HepG2 (cell line): ENCODE results near the gene PDE3B. TPM values are rescaled to one million over a fixed set of nuclear protein-coding genes. Genes with fewer than 3 reads are reported as not detected.

Experiments used
- ATAC-seq: fragments of 200-7000 bp; cut with Tn5 transposase; 3 replicates; pipeline ENCODE4 v1.9.1; 2020; ENCODE audit warnings: mild to moderate bottlenecking, moderate library complexity
- BruUV-seq: library from RNA; stranded (reverse); fragments of 400-500 nt; replicated peaks from 2 replicates; lab custom pipeline; 2021; lab: Mats Ljungman, UMichigan
- CTCF ChIA-PET: fragments of 300-600 bp; formaldehyde crosslinking; extraction: SDS; loops from one replicate; lab custom pipeline; 2021; ENCODE audit warnings: low total read pairs, inconsistent platforms, low intra/inter-chr PET ratio; lab: Yijun Ruan, JAX
- POLR2A ChIA-PET: fragments of 350-600 bp; sonication (Branson Sonifier 250); formaldehyde crosslinking; loops from one replicate; lab custom pipeline; 2020; ENCODE audit warnings: antibody characterized with exemption, inconsistent platforms; lab: Yijun Ruan, JAX
- DNase-seq: peaks from one replicate; pipeline ENCODE4 v3.0.0-alpha.2; 2015; ENCODE audit warnings: low spot score
- FAIRE-seq: peaks from 3 replicates; lab custom pipeline; 2011; peaks lifted over from hg19 to GRCh38; lab: Jason Lieb, UNC
- H2AFZ ChIP-seq: one replicate; pipeline ENCODE4 v1.6.1; 2011; ENCODE audit warnings: low read length, inconsistent platforms
- H3K27ac ChIP-seq: fragments of 300-600 bp; 3 replicates; pipeline ENCODE4 v1.8.0; 2011; ENCODE audit warnings: mixed run types, mild to moderate bottlenecking, mixed read lengths, low read length, inconsistent platforms; ENCODE audit not compliant: insufficient read depth; ENCODE audit errors: extremely low read length
- H3K27me3 ChIP-seq, 2 experiments: fragments of 200-600 bp in 1 of 2; 2 replicates in 1 of 2; 3 replicates in 1 of 2; pipeline versions ENCODE4 v1.6.0 to v1.8.0; 2011; ENCODE audit warnings: low read length in 2 of 2, mild to moderate bottlenecking in 2 of 2, moderate library complexity in 2 of 2, inconsistent platforms in 1 of 2; ENCODE audit not compliant: insufficient read depth in 2 of 2, control insufficient read depth in 1 of 2
- H3K36me3 ChIP-seq, 2 experiments: fragments of 200-600 bp in 1 of 2; replicated peaks in 1 of 2; 2 replicates in 1 of 2; 3 replicates in 1 of 2; pipeline versions ENCODE4 v1.5.1 to v1.8.0; 2011; ENCODE audit warnings: low read length in 2 of 2, inconsistent platforms in 1 of 2; ENCODE audit not compliant: insufficient read depth in 2 of 2, control insufficient read depth in 1 of 2
- H3K4me1 ChIP-seq: 2 replicates; pipeline ENCODE4 v1.5.1; 2012; ENCODE audit warnings: low read length, inconsistent platforms; ENCODE audit not compliant: insufficient read depth
- H3K4me2 ChIP-seq: 2 replicates; pipeline ENCODE4 v1.6.0; 2011; ENCODE audit warnings: low read depth, low read length, inconsistent platforms
- H3K4me3 ChIP-seq, 3 experiments: fragments of 200-600 bp in 1 of 3; sonication (generic), shearing (Covaris generic) in 1 of 3; replicated peaks in 1 of 3; 2 replicates each; pipeline ENCODE4 v1.5.1; 2011 to 2016; ENCODE audit warnings: low read length in 3 of 3, inconsistent platforms in 2 of 3, low read depth in 2 of 3, mild to moderate bottlenecking in 2 of 3, control low read depth in 1 of 3, mixed read lengths in 1 of 3; ENCODE audit not compliant: insufficient read depth in 1 of 3
- H3K79me2 ChIP-seq: one replicate; pipeline ENCODE4 v1.6.1; 2011; ENCODE audit warnings: low read length, inconsistent platforms; ENCODE audit not compliant: insufficient read depth
- H3K9ac ChIP-seq: 2 replicates; pipeline ENCODE4 v1.6.0; 2011; ENCODE audit warnings: mild to moderate bottlenecking, low read depth, low read length, inconsistent platforms; ENCODE audit not compliant: insufficient read depth
- H3K9me3 ChIP-seq: 2 replicates; pipeline ENCODE4 v1.5.1; 2012; ENCODE audit warnings: mild to moderate bottlenecking, low read length
- H4K20me1 ChIP-seq: 2 replicates; pipeline ENCODE4 v1.6.0; 2011; ENCODE audit warnings: inconsistent platforms, mild to moderate bottlenecking, low read length, moderate library complexity; ENCODE audit not compliant: insufficient read depth
- CENPBD1 ChIP-seq: sonication (generic); formaldehyde crosslinking; IDR thresholded peaks from 2 replicates; pipeline ENCODE4 v1.8.0; 2022; ENCODE audit warnings: missing genetic modification reagents, low read depth, mild to moderate bottlenecking, borderline replicate concordance
- CSRNP2 ChIP-seq: sonication (generic); formaldehyde crosslinking; conservative IDR thresholded peaks from 2 replicates; pipeline ENCODE4 v1.8.0; 2022; ENCODE audit warnings: low read depth, missing genetic modification reagents
- FOXP4 ChIP-seq: sonication (generic); formaldehyde crosslinking; IDR thresholded peaks from 2 replicates; pipeline ENCODE4 v1.4.0; 2020; ENCODE audit warnings: missing genetic modification reagents
- HIVEP1 ChIP-seq: sonication (generic); formaldehyde crosslinking; IDR thresholded peaks from 2 replicates; pipeline ENCODE4 v1.4.0; 2020; ENCODE audit warnings: mild to moderate bottlenecking, missing genetic modification reagents
- NCOA5 ChIP-seq: sonication (generic); formaldehyde crosslinking; IDR thresholded peaks from 2 replicates; pipeline ENCODE4 v1.4.0; 2020; ENCODE audit warnings: missing genetic modification reagents
- NFYB ChIP-seq: sonication (generic); formaldehyde crosslinking; IDR thresholded peaks from 2 replicates; pipeline ENCODE4 v1.4.0; 2020; ENCODE audit warnings: missing genetic modification reagents
- NR2F1 ChIP-seq, 2 experiments: fragments of 450-650 bp in 1 of 2; formaldehyde crosslinking in 1 of 2; IDR thresholded peaks; 2 replicates each; pipeline versions ENCODE4 v1.5.0 to v1.6.1; 2016 to 2020; ENCODE audit warnings: mild to moderate bottlenecking in 1 of 2, missing compliant biosample characterization in 1 of 2, missing genetic modification reagents in 1 of 2, moderate library complexity in 1 of 2
- ZMYM3 ChIP-seq: sonication (generic); formaldehyde crosslinking; IDR thresholded peaks from 2 replicates; pipeline ENCODE4 v1.5.1; 2020; ENCODE audit warnings: mild to moderate bottlenecking, missing genetic modification reagents
- ZNF34 ChIP-seq: sonication (generic); formaldehyde crosslinking; IDR thresholded peaks from 2 replicates; pipeline ENCODE4 v1.4.0; 2020; ENCODE audit warnings: mild to moderate bottlenecking, missing genetic modification reagents, borderline replicate concordance
- ZNF441 ChIP-seq: sonication (generic); formaldehyde crosslinking; IDR thresholded peaks from 2 replicates; pipeline ENCODE4 v1.7.0; 2021; ENCODE audit warnings: missing genetic modification reagents, borderline replicate concordance
- ZNF556 ChIP-seq: sonication (generic); formaldehyde crosslinking; IDR thresholded peaks from 2 replicates; pipeline ENCODE4 v1.4.0; 2020; ENCODE audit warnings: mild to moderate bottlenecking, missing genetic modification reagents, borderline replicate concordance
- ZNF746 ChIP-seq: sonication (generic); formaldehyde crosslinking; IDR thresholded peaks from 2 replicates; pipeline ENCODE4 v1.8.0; 2022; ENCODE audit warnings: mild to moderate bottlenecking, missing genetic modification reagents
- WGBS: methylation state at CpG from one replicate; pipeline ENCODE4 v1.1.6; 2017; ENCODE audit warnings: low lambda C conversion rate; 5-methylcytosine and 5-hydroxymethylcytosine counted together
- in situ Hi-C: cut with HindIII; loops from 2 replicates; pipeline ENCODE4 v1.10.0; 2017; ENCODE audit warnings: low pct_unique_long_range_greater_than_20kb; ENCODE audit not compliant: extremely low pct_ligation_motif_present
- intact Hi-C: fragments of 100-400 bp; cut with micrococcal nuclease; formaldehyde crosslinking; loops from one replicate; pipeline ENCODE4 v1.10.0; 2022; ENCODE audit not compliant: unreplicated experiment
- polyA plus RNA-seq, 8 experiments: library from polyadenylated mRNA; depleted of rRNA in 3 of 8; stranded (reverse) in 7 of 8; unstranded in 1 of 8; fragments of >200 nt; fragmentation: Illumina TruSeq in 4 of 8; extraction: Trizol in 4 of 8; gene quantifications; 2 replicates each; pipeline versions ENCODE4 v1.2.1 to v1.2.3, GENCODE V29; 2011 to 2016; ENCODE audit warnings: low read depth in 4 of 8, missing spikeins in 1 of 8, mixed read lengths in 1 of 8; ENCODE audit not compliant: insufficient read depth in 1 of 8
- total RNA-seq, 5 experiments: library from RNA; depleted of rRNA; stranded (reverse); fragments of >200 nt; fragmentation: Illumina TruSeq; extraction: Trizol; gene quantifications; 2 replicates each; pipeline ENCODE4 v1.2.3, GENCODE V29; 2016; ENCODE audit warnings: low read depth in 1 of 5

PDE3B gene
- total and polyA plus RNA-seq, 2 of the 13 experiments (the other 11 are each of a cell fraction or from before 2014, with no cell fraction given), result 14.1 to 26.5 TPM

- no peak for TF ChIP-seq ZNF556
These were observed 5.0 kb upstream of the PDE3B start (continued) for GRCh38 chr11:14638561-14638960.

DNA sequence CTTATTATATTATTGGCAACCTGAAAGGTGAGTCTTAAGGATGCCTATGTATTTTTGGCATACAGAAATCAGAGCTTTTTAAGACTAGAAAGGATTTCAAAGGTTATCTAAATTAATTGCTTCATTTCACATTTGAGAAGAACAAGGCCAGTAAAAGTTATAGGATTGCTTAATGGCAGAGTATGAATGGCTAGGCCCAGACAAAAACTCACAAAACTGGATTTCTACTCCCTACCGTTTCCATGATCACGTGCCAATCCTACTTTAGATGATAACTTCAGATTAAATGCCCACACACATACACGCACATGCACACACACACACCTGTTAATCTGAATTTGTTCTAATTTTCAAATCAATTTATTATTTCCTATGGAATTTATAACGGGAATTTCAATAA lies 1.8 kb upstream of the PDE3B start:
- Histone ChIP-seq H4K20me1 (peaks cover 12% of the 10 kb centered on the region), H3K4me1 (peaks cover 41% of the 10 kb centered on the region), H3K4me3 (peak overlapping the region in 2 of 3 experiments; percentile 15 to 96; a peak in 1 of 6 replicates), H3K27me3 (no peaks in the 10 kb centered on the region; a peak in 1 of 5 replicates), H3K4me2 (peak overlapping the region; percentile 78), H3K9me3 (no peaks in the 10 kb centered on the region), H3K36me3 (no peaks in the 10 kb centered on the region), H3K79me2 (peaks cover 63% of the 10 kb centered on the region), H3K27ac (no peak overlapping the region), H3K9ac (no peak overlapping the region), H2AFZ (no peak overlapping the region)
- TF ChIP-seq ZMYM3 (CRISPR knock-in tag), result no peak
- no peak for TF ChIP-seq ZNF34 (CRISPR knock-in tag)
- TF ChIP-seq NFYB (CRISPR knock-in tag), result no peak
- no peak for TF ChIP-seq ZNF746 (CRISPR knock-in tag)
- TF ChIP-seq FOXP4 (CRISPR knock-in tag), result no peak
- no peak for TF ChIP-seq HIVEP1 (CRISPR knock-in tag)
- no peak for TF ChIP-seq NCOA5 (CRISPR knock-in tag)
- no peak for TF ChIP-seq ZNF441
- TF ChIP-seq CENPBD1 (CRISPR knock-in tag), result no peak
- no peak for TF ChIP-seq NR2F1 (CRISPR knock-in tag; IDR thresholded peaks at IDR 0.05)
- TF ChIP-seq CSRNP2 (CRISPR knock-in tag), result no peak
- whole genome bisulfite sequencing, result 70% methylated on average over 4 of the region's 4 CpGs
- ChIA-PET CTCF (no interaction called here), POLR2A (interaction anchor here (1.0 kb wide), 1 partner anchor 58 kb away, joined by 3 read pairs; no protein-coding TSS in a partner anchor)
- intact Hi-C loops (loop anchor here (1.0 to 10.0 kb wide), 2 partner anchors 103 to 266 kb away; no protein-coding TSS in a partner anchor), in situ Hi-C loops (loop anchor here (25.0 kb wide), 1 partner anchor 104 kb away; no protein-coding TSS in a partner anchor)
- no peak for FAIRE-seq
- BruUV-seq, result no TSS peak
- ATAC-seq, result no peak
- no peak for DNase-seq
